Measurements from ENCODE around the gene GALNT13.

The GALNT13 gene

GRCh38 chr2:154392256-154392655, 520.5 kb downstream of the GALNT13 start:
- ATAC-seq, result no peak
- peaks cover 4% of the 10 kb centered on the region for H3K36me3 Mint-ChIP-seq (ENCODE audit: low read depth)

DNA sequence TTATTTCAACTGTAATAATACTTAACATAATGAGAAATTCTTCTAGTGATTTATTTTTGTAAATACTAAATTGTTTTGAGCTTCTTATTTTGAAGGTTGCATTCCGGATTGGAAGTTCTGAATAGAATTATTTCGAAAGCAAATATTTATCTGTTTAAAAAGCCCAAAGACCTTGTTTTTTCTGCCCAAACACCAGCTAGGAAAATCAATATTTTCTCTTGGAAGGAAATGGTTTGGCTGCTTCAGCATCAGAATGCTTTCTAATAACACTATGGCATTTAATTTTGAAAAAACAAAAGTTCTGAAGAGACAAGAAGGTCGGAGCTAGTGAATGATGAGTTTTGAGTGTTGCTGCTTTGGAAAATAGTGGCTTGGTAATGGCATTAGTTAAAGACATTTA, 522.9 kb downstream of the GALNT13 start:
- Mint-ChIP-seq H3K4me1 (no peaks in the 10 kb centered on the region), H3K4me3 (no peak overlapping the region), H3K27ac (no peak overlapping the region), H3K36me3 (ENCODE audit: low read depth) (peaks cover 2% of the 10 kb centered on the region), H3K9me3 (peaks cover 5% of the 10 kb centered on the region), H3K27me3 (no peaks in the 10 kb centered on the region)
- no peak for ATAC-seq
- no peak for DNase-seq

More at GRCh38 chr2:154392256-154392655, 520.5 kb downstream of the GALNT13 start:
- no peak overlapping the region for H3K4me3 Mint-ChIP-seq
- H3K9me3 Mint-ChIP-seq, result peaks cover 5% of the 10 kb centered on the region
- no peaks in the 10 kb centered on the region for H3K27me3 Mint-ChIP-seq
- DNase-seq, result no peak
- no peak overlapping the region for H3K27ac Mint-ChIP-seq
- H3K4me1 Mint-ChIP-seq, result no peaks in the 10 kb centered on the region

- H3K4me1 Mint-ChIP-seq, result no peaks in the 10 kb centered on the region
- no peaks in the 10 kb centered on the region for H3K36me3 Mint-ChIP-seq (ENCODE audit: low read depth)
- H3K4me3 Mint-ChIP-seq, result no peak overlapping the region
- H3K27ac Mint-ChIP-seq, result no peak overlapping the region
- no peak for ATAC-seq
- H3K9me3 Mint-ChIP-seq, result no peaks in the 10 kb centered on the region
- H3K27me3 Mint-ChIP-seq, result no peaks in the 10 kb centered on the region
- no peak for DNase-seq
These were observed 529.0 kb downstream of the GALNT13 start for GRCh38 chr2:154400563-154401290.

- H3K27ac Mint-ChIP-seq, result no peak overlapping the region
- H3K36me3 Mint-ChIP-seq (ENCODE audit: low read depth), result no peaks in the 10 kb centered on the region
- DNase-seq, result no peak
- H3K27me3 Mint-ChIP-seq, result no peaks in the 10 kb centered on the region
- no peaks in the 10 kb centered on the region for H3K9me3 Mint-ChIP-seq
- H3K4me3 Mint-ChIP-seq, result no peak overlapping the region
- no peaks in the 10 kb centered on the region for H3K4me1 Mint-ChIP-seq
- no peak for ATAC-seq
These were observed 530.5 kb downstream of the GALNT13 start for GRCh38 chr2:154402213-154402612.

- Mint-ChIP-seq H3K36me3 (ENCODE audit: low read depth) (no peaks in the 10 kb centered on the region), H3K4me1 (no peaks in the 10 kb centered on the region), H3K9me3 (no peaks in the 10 kb centered on the region), H3K27me3 (no peaks in the 10 kb centered on the region), H3K4me3 (no peak overlapping the region), H3K27ac (no peak overlapping the region)
- ATAC-seq, result no peak
- no peak for DNase-seq
These were observed 531.6 kb downstream of the GALNT13 start for GRCh38 chr2:154403242-154403790.

GRCh38 chr2:154408786-154409185, 537.1 kb downstream of the GALNT13 start:
- no peak overlapping the region for H3K27ac Mint-ChIP-seq
- no peaks in the 10 kb centered on the region for H3K9me3 Mint-ChIP-seq
- H3K36me3 Mint-ChIP-seq (ENCODE audit: low read depth), result no peaks in the 10 kb centered on the region
- ATAC-seq, result no peak
- no peaks in the 10 kb centered on the region for H3K27me3 Mint-ChIP-seq
- no peaks in the 10 kb centered on the region for H3K4me1 Mint-ChIP-seq
- DNase-seq, result no peak
- H3K4me3 Mint-ChIP-seq, result no peak overlapping the region

- Mint-ChIP-seq H3K4me1 (no peaks in the 10 kb centered on the region), H3K27ac (no peak overlapping the region)
These were observed 550.5 kb downstream of the GALNT13 start for GRCh38 chr2:154422251-154422650.

DNA sequence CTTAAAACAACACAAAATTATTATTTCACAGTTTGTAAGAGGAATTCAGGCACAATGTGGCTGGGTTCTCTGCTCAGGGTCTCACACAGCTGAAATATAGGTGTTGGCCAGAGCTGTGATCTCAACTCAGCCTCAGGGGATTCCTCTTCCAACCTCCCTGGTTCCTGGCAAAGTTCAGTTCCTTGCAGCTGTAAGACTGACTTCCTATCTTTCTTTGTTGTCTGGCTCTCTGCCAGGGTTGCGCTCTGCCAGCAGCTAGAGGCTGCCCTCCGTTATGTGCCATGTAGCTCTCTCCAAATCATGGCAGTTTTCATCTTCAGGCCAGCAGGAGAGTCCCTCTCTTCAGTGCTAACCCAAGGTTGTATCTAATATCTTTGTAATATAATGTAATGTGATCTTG, 554.3 kb downstream of the GALNT13 start:
- ATAC-seq, result no peak

More at GRCh38 chr2:154422251-154422650, 550.5 kb downstream of the GALNT13 start:
- Mint-ChIP-seq H3K4me3 (no peak overlapping the region), H3K9me3 (peaks cover 10% of the 10 kb centered on the region), H3K36me3 (ENCODE audit: low read depth) (no peaks in the 10 kb centered on the region), H3K27me3 (no peaks in the 10 kb centered on the region)
- DNase-seq, result no peak
- no peak for ATAC-seq

GRCh38 chr2:154427453-154427852, 555.7 kb downstream of the GALNT13 start:
- Mint-ChIP-seq H3K27me3 (no peaks in the 10 kb centered on the region), H3K4me3 (no peak overlapping the region), H3K36me3 (ENCODE audit: low read depth) (no peaks in the 10 kb centered on the region), H3K9me3 (peaks cover 22% of the 10 kb centered on the region), H3K27ac (no peak overlapping the region), H3K4me1 (peaks cover 5% of the 10 kb centered on the region)
- ATAC-seq (no peak), DNase-seq (no peak)

More for the DNA sequence above, 554.3 kb downstream of the GALNT13 start:
- peaks cover 5% of the 10 kb centered on the region for H3K4me1 Mint-ChIP-seq
- no peaks in the 10 kb centered on the region for H3K27me3 Mint-ChIP-seq
- no peak for DNase-seq
- H3K36me3 Mint-ChIP-seq (ENCODE audit: low read depth), result no peaks in the 10 kb centered on the region
- H3K9me3 Mint-ChIP-seq, result peaks cover 22% of the 10 kb centered on the region
- H3K4me3 Mint-ChIP-seq, result no peak overlapping the region
- H3K27ac Mint-ChIP-seq, result no peak overlapping the region

DNA sequence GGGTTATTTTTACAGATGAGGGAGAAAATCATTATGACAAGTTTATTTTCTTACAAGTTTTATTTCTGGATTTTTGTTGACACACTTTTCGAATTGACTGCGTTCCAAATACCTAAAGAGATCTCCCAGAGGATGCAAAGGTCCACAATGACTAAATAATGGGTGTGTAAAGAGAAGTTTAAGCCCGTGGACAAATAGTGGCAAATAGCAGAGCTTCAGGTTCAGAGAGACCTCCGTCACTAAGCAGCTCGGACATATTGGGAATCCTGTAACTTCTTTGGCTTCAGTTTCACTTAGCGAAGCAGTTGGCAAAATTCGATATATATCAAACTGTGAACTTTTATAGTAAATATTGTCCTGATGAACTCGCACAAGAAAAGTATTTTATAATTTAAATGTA, 556.3 kb downstream of the GALNT13 start:
- no peak overlapping the region for H3K27ac Mint-ChIP-seq

DNA sequence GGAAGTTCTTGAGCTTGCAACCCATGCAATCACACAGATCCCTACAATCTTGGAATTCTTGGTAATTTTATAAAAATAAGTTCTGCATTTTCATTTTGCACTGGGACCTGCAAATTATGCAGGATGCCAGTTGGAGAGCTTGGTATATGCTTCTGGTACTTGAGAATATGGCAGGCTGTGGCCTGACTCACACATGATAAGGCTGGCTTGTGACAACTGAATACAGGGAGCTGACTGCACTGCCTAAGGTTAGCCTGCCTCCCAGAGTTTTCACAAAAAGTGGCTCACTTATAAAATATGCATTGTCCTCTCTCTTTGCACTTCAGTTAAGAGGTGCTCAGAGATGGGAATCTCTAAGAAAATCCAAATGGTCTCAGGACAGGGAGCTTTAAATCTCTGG, 561.3 kb downstream of the GALNT13 start:
- H3K36me3 Mint-ChIP-seq (ENCODE audit: low read depth), result no peaks in the 10 kb centered on the region
- peaks cover 8% of the 10 kb centered on the region for H3K9me3 Mint-ChIP-seq
- no peak overlapping the region for H3K27ac Mint-ChIP-seq
- peaks cover 5% of the 10 kb centered on the region for H3K4me1 Mint-ChIP-seq
- no peak for DNase-seq
- no peak overlapping the region for H3K4me3 Mint-ChIP-seq
- no peak for ATAC-seq
- no peaks in the 10 kb centered on the region for H3K27me3 Mint-ChIP-seq

More for the DNA sequence above, 556.3 kb downstream of the GALNT13 start:
- ATAC-seq, result no peak
- Mint-ChIP-seq H3K4me1 (peaks cover 5% of the 10 kb centered on the region), H3K9me3 (peaks cover 22% of the 10 kb centered on the region), H3K36me3 (ENCODE audit: low read depth) (no peaks in the 10 kb centered on the region), H3K4me3 (no peak overlapping the region), H3K27me3 (no peaks in the 10 kb centered on the region)
- DNase-seq, result no peak

DNA sequence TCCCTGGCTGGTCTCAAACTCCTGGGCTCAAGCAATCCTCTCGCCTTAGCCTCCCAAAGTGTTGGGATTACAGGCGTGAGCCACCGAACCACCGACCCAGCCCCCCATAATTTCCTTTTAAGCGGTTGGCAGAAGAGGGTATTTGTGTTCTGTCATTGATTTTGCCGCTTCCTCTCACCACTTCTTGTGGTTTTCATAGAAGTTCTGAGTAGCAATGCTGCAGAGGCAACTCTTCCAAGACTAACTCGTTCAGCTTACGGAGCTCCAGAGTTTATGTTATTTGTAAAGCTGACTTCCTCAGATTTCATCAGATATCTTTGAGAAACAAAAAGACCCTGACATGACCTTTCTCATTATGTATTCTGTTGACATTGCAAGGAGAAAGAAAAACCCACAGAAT, 565.4 kb downstream of the GALNT13 start:
- DNase-seq, result no peak
- peaks cover 5% of the 10 kb centered on the region for H3K4me1 Mint-ChIP-seq
- H3K9me3 Mint-ChIP-seq, result no peaks in the 10 kb centered on the region
- no peak overlapping the region for H3K4me3 Mint-ChIP-seq
- no peak for ATAC-seq
- no peaks in the 10 kb centered on the region for H3K36me3 Mint-ChIP-seq (ENCODE audit: low read depth)
- no peaks in the 10 kb centered on the region for H3K27me3 Mint-ChIP-seq
- no peak overlapping the region for H3K27ac Mint-ChIP-seq

DNA sequence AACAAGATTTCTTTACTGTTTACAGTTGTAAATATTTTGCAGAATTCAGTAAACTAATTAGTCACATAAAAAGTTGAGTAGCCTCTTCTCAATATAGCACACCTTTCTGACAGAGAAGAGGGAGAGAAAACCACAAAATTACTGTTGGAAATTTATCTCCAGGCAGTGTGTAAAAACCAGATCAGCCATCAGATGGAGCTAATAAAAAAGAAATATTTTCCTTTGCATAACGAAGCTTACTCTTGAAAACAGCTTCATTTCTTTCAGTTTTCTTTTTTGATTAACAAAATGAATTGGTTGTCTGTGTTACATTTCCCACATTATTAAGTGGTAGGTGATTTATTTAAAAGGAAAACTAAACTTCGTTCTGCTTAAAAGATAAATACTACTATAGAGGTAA, 567.4 kb downstream of the GALNT13 start:
- H3K27me3 Mint-ChIP-seq, result no peaks in the 10 kb centered on the region

DNA sequence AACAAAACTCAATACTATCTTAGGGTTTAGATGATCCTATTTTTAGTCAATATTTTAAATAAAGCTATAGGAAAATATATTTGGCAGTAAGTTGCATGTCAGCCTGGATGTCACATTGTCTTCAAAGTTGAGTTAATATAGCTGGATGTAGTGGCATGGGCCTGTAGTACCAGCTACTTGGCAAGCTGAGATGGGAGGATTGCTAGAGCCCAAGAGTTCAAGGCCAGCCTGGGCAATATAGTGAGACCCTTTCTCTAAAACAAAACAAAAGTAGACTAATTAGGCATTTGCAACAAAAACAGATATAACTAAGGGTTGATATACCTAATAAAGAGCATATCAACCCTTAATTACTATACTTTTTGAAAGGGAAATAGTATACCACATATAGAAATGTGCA, 572.2 kb downstream of the GALNT13 start:
- no peaks in the 10 kb centered on the region for H3K36me3 Mint-ChIP-seq (ENCODE audit: low read depth)
- H3K9me3 Mint-ChIP-seq, result no peaks in the 10 kb centered on the region
- H3K4me1 Mint-ChIP-seq, result no peaks in the 10 kb centered on the region
- ATAC-seq (no peak), DNase-seq (no peak)
- H3K27ac Mint-ChIP-seq, result no peak overlapping the region
- no peaks in the 10 kb centered on the region for H3K27me3 Mint-ChIP-seq
- H3K4me3 Mint-ChIP-seq, result no peak overlapping the region

More for the DNA sequence above, 567.4 kb downstream of the GALNT13 start:
- H3K36me3 Mint-ChIP-seq (ENCODE audit: low read depth), result no peaks in the 10 kb centered on the region
- H3K4me3 Mint-ChIP-seq, result no peak overlapping the region
- no peak overlapping the region for H3K27ac Mint-ChIP-seq
- peaks cover 5% of the 10 kb centered on the region for H3K4me1 Mint-ChIP-seq
- DNase-seq (no peak), ATAC-seq (no peak)
- no peaks in the 10 kb centered on the region for H3K9me3 Mint-ChIP-seq

GRCh38 chr2:154446324-154446723, 574.6 kb downstream of the GALNT13 start:
- H3K27ac Mint-ChIP-seq, result no peak overlapping the region
- H3K4me1 Mint-ChIP-seq, result no peaks in the 10 kb centered on the region
- ATAC-seq (no peak), DNase-seq (no peak)
- no peaks in the 10 kb centered on the region for H3K9me3 Mint-ChIP-seq
- no peaks in the 10 kb centered on the region for H3K27me3 Mint-ChIP-seq
- H3K4me3 Mint-ChIP-seq, result no peak overlapping the region
- H3K36me3 Mint-ChIP-seq (ENCODE audit: low read depth), result no peaks in the 10 kb centered on the region
